Measurements from ENCODE around the gene LCE2D.

The LCE2D gene, protein sequence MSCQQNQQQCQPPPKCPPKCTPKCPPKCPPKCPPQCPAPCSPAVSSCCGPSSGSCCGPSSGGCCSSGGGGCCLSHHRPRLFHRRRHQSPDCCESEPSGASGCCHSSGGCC

DNA sequence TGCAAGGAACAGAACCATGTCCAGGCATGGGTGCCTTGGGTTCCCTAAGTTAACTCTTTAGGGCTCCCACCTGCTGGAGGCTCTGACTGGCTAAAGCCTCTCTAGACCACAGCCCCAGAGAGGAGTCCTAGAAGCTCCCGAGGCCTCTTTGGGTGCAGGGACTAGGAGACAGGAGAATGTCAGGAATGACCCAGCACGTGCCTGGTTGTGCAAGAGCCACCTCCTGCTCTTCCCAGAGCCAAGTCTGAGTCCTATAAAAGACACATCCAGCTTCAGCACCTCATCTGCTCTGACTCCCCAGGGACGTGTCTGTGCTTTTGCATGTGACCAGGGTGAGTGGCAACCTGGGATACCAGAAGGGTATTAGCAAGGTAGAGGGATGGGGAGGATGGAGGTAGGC is at the start of gene LCE2D:
Gene LCE2D, plus strand, starts transcription at position 283 of the 400 bp plus-strand sequence. CDS start 726 bp downstream, outside the sequence.
- no peak within 1 kb of the TSS for H3K4me3 ChIP-seq (ENCODE audit: low read depth, low read length)
- TF ChIP-seq, protein P1, sequence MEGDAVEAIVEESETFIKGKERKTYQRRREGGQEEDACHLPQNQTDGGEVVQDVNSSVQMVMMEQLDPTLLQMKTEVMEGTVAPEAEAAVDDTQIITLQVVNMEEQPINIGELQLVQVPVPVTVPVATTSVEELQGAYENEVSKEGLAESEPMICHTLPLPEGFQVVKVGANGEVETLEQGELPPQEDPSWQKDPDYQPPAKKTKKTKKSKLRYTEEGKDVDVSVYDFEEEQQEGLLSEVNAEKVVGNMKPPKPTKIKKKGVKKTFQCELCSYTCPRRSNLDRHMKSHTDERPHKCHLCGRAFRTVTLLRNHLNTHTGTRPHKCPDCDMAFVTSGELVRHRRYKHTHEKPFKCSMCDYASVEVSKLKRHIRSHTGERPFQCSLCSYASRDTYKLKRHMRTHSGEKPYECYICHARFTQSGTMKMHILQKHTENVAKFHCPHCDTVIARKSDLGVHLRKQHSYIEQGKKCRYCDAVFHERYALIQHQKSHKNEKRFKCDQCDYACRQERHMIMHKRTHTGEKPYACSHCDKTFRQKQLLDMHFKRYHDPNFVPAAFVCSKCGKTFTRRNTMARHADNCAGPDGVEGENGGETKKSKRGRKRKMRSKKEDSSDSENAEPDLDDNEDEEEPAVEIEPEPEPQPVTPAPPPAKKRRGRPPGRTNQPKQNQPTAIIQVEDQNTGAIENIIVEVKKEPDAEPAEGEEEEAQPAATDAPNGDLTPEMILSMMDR (IDR thresholded peaks at IDR 0.05; ENCODE audit: low read depth, low read length), result no peak

DNA sequence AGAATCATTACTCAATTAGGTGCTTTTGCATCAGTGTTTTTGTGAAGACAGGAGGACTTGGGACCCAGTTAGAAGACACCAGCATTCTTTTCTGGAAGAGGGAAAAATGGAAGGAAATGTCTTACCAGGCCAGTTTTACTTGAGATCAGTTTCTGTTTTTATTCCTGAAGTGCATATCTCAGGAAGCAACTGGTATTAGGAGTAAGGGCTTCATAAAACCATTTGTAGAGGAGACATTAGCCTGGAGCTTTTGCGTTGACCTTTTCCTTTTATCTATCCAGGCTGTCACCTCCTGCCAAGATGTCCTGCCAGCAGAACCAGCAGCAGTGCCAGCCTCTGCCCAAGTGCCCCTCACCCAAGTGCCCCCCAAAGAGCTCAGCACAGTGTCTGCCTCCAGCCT is 49.7 kb upstream of the LCE2D start, which contains the start of gene LCE3B:
Gene LCE3B, plus strand, starts transcription at position 301 of the 400 bp plus-strand sequence. Its CDS starts 0 bp downstream, at position 301.
- TF ChIP-seq, protein P1 (IDR thresholded peaks at IDR 0.05; ENCODE audit: low read depth, low read length), result no peak
- no peak within 1 kb of the TSS for H3K4me3 ChIP-seq (ENCODE audit: low read depth, low read length)

DNA sequence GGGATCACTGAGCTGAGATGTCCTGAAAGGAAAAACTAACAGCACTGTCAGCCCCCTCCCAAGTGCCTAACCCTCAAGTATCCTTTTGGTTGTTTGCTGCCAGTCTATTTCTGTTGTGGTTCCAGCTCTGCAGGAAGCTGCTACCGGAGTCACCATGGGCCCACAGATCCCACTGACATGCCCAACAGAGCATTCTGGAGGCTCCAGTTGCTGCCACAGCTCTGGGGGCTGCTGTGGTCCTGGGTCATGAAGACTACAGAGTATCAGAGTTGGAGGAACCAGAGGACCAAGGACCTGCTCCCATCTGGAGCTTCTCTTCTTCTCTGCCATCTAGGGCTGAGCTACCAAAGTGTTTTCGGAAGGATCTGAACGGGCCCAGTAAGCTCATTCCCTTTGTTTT is 41.2 kb upstream of the LCE2D start:
- no peak overlapping the region for H3K4me3 ChIP-seq (ENCODE audit: low read depth, low read length)
- TF ChIP-seq, protein P1 (IDR thresholded peaks at IDR 0.05; ENCODE audit: low read depth, low read length), result no peak

DNA sequence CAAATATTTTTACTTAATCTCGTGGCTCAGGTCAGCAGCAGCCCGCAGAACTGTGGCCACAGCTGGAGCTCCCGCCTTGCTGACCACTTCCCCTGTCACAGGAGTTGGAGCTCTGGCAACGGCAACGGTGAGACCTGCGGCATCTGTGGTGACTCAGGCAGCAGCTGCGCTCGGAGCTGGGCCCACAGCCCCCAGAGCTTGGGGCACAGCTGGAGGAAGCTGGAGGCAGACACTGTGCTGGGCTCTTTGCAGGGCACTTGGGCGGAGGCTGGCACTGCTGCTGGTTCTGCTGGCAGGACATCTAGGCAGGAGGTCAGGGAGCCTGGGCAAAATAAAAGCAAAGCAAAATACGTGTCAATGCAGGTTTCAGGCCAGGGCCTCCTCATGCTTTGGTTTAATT is 40.4 kb upstream of the LCE2D start, which contains the start of gene LCE3A:
Gene LCE3A, minus strand, starts transcription at position 301 of the 400 bp plus-strand sequence. Its CDS starts 0 bp downstream, at position 301.
- no peak within 1 kb of the TSS for H3K4me3 ChIP-seq (ENCODE audit: low read depth, low read length)
- TF ChIP-seq, protein P1 (IDR thresholded peaks at IDR 0.05; ENCODE audit: low read depth, low read length), result no peak

DNA sequence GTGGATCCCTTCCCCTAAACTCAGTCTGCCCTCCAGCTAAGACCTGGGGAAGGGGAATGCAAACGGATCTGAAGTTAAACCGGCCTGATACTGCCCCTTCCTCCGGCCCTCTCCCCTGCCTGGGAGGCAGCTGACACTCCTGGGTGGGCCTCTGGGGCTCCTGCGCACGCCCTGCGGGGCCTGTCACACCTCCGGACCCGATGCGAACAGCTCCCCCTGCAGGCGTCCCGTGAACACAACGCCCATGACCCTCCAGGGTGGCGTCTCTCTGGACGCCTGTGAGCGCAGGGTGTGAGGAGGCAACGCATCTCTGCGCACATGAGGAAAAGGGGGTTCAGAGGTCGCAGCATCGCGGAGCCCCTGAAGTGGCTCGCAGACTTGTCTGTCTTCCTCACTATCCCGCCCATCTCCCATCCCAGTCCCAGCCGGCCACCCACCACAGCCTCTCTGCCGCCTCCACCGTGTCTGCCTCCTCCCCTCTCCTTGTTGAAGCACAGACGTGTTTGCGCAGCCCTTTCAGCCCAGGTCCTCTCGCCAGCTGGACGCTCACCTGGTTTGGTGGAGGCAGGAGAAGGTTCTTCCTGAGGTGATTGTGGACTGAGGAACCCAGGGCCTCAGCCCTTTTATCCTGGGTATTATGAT is 39.9 kb upstream of the LCE2D start:
- TF ChIP-seq, protein P1 (IDR thresholded peaks at IDR 0.05; ENCODE audit: low read depth, low read length), result no peak
- H3K4me3 ChIP-seq (ENCODE audit: low read depth, low read length), result no peak overlapping the region

DNA sequence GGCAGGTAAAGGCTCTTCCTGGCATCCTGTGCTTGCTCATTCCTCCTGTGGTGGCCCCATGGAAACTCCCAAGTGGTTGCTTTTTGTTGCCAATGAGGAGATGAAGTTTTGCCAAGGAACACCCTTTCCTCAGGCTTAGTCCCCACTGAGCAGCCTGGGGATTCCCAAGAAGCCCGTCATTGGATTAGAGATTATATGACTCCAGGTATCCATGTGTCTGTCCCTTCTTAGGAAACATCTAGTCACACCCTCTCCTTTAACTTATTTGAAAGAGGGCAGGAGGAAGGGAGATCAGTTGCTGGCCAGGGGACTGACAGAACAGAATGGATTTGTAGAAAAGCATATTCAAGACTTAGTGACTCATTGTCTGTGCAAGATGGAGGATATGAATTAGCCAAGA is 36.4 kb upstream of the LCE2D start:
- TF ChIP-seq, protein P1 (IDR thresholded peaks at IDR 0.05; ENCODE audit: low read depth, low read length), result no peak

DNA sequence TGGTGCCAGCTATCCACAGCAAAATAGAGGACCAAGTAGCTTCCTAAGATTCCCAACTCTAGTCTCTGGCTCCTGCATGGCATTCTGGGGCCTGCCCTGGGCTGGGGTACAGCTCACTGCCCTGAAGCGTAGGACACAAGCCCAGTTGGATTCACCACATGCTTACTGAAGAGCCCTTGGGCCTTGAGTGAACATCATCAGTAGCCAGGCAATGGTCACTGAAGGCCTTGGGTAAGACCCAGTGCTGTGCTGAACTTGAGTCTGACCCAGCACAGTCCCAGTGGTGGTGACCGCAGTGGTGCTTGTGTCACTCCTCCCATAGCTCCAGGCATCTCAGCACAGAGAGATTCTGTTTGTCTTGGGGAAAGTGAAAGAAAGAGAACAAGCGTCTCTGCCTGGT is 32.6 kb upstream of the LCE2D start:
- no peak overlapping the region for H3K4me3 ChIP-seq (ENCODE audit: low read depth, low read length)
- TF ChIP-seq, protein P1 (IDR thresholded peaks at IDR 0.05; ENCODE audit: low read depth, low read length), result no peak

More for the DNA sequence above, 36.4 kb upstream of the LCE2D start:
- no peak overlapping the region for H3K4me3 ChIP-seq (ENCODE audit: low read depth, low read length)

Data from WI38 (cell line).